T1000 (cell line): ENCODE results near the gene F5.

Source experiments
- DNase-seq: peaks from one replicate; lab custom pipeline; 2025; ENCODE audit warnings: mixed read lengths; lab: John Stamatoyannopoulos, UW

Gene F5

DNA sequence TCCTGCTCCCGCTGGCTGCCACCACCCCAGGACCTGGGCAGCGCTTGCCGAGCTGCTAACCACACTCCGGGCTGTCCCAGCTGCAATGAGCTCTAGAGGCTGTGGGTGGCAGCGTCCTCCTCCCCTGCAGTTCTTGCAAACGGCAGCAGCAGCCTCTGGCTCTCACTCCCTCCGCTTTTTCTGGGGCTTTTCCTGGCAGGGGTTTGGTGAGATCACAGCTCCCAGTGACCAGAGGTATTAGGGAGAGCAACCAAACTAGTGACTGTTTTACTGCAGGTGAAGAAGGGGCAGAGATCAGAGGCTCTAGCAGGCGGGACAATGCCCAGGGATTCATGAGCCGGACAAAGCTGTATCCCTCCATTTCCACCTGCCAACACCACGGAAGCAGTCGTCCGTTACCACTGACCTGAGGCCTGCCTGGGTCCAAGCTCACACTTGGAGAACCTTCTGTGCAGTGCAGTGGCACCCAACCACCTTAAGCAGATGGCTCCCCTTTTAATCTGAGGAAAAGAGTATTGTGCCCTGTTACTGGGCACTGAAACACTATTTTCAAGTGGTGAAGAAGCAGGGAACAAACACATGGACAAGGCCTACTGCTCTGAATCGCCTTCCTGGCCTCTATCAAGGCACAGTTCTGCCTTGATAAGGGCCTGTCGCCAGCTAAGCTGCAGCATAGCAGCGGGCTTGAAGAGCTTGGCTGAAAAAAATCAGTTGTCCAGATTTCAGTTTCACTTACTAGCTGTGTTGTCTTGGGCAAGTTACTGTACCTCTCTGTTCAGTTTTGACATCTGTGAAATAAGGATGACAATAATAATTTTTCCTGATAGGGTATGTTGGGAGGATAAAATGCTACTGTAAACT is at the start of gene F5:
F5 (minus strand) TSS at position 87 of the 861 bp plus-strand sequence. CDS start 95 bp downstream, outside the sequence.
- no peak for DNase-seq

DNA sequence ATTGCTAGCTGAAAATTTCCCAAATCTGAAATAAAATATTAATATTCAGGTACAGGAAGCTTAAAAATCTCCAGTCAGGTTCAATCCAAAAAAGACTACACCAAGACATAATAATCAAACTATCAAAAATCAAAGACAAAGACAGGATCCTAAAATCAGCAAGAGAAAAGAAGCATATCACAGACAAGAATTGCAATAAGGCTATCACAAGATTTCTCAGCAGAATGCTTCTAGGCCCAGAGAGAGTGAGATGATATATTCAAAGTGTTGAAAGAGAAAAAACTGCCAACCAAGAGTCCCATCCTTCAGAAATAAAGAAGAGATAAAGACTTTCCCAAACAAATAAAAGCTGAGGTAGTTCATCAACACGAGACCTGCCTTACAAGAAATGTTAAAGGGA is 48.6 kb upstream of the F5 start:
- DNase-seq: no peak

DNA sequence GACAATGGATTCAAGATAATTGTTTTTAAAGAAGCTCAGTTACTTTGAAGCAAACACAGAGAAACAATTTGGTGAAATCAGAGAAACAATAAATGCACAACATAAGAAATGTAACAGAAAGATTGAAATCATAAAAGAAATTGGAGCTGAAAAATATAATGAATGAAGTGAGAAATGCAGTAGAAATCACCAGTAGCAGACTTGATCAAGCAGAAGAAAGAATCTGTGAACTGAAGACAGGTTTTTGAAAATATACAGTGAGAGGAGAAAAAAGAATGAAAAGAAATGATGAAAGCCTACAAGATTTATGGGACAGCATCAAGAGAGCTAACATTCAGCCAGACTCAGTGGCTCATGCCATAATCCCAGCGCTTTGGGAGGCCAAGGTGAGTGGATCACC is 47.9 kb upstream of the F5 start:
- DNase-seq: no peak

DNA sequence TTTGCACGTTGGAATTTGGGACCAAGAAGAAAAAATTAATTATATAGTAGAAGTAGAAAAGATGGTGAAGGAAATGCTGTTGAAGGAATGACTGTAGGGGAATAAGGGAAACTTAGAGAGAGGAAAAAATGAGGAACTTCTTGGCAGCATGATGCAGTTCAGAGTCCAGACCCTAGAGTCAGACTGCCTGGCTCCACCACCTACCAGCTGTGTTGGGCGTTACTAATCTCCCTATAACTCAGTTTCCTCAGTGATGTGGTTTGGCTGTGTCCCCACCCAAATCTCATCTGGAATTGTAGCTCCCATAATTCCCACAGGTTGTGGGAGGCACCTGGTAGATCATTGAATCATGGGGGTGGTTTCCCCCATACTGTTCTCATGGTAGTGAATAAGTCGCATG is 45.0 kb upstream of the F5 start:
- no peak for DNase-seq

DNA sequence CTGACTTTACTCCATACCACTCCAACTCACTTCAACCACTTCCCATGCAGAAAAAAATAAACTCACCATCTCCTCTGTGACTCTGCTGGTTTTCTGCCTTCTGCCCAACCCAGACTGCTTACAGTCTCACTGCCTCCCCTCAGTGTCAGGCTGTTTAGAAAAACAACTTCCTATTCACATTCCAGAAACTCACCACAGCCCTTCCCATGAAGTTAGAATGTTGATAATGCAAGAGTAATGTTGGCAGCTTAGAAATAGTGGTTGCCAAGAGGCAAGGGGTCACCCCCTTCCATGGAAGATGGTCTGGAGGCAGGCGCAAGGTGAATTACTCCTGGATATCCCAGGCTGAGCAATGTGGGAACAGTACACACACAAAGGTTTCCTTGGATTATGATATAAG is 43.7 kb upstream of the F5 start, which contains the start of gene SELP:
SELP (minus strand) TSS at position 119 of the 400 bp plus-strand sequence; CDS start at position 69, 50 bp downstream.
- no peak for DNase-seq

DNA sequence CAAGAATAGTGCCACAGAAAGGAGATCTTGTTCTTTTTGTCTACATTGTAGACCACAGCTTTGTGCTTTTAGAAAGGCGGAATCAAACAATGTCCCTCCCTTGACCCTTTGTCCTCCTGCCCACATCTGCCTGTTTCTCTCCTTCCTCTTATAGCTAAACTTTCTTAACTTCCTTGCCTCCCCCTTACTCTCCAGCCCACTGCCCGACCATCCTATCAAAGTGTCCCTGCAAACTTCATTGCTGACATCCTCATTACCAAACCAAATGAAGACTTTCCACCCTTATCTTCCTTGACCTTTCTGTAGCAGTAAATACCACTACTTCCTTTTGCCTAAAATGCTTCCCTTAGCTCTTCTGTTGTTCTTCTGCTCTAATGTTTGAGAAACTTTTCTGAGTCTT is 38.6 kb upstream of the F5 start:
- no peak for DNase-seq

DNA sequence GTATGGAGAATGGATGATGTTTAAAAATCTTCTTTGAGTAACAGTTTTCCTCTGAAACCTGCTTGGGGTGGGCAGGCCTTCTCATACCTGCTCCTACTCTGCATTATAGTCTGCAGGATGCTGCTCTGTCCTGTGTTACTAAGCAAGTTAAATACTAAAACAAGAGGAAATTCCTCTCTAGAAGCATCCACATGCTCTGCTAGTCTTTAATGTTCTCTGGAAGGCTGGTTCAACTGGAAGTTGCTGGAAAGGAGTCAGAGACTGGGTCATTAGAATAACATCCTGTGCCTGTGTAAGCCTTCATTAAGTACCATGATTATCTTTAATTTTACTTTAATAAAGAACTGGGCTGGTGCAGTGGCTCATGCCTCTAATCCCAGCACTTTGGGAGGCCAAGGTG is 37.8 kb upstream of the F5 start:
- no peak for DNase-seq

DNA sequence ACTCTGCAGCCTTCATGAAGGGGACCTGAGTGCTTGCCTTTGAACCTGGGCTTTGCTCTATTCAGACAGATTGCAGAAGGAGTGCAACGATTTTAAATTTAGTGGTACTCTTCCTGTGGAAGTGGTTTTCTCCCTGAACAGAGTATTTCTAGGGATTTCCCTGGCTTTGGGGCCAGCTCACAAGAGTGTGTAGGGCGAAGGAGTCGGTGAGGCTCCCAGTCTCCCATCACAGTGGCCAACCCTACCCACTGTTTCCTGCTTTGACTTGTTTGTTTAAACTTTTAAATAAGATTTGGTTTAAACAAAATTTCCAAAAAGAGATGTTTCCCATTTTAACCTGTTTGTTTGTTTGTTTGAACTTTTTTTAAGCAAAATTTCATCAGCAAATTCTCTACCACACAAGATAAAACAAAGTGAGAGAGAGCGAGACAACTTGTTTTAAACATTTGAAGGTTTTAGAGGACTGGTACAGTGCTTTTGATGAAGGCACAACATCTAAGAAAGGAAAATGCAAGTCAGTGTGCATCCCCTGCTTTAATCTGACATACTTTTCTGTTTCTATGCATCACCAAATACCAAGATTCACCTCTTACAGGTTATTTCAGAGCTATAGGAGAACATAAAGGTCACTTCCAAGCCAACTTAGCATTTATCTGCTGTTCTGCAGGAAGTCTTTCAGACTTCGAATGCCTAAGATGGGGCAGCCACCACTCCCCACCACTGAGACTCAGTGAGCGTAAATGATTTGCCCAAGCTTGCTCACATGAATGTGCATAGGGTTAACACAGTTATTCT is 37.0 kb upstream of the F5 start:
- no peak for DNase-seq

DNA sequence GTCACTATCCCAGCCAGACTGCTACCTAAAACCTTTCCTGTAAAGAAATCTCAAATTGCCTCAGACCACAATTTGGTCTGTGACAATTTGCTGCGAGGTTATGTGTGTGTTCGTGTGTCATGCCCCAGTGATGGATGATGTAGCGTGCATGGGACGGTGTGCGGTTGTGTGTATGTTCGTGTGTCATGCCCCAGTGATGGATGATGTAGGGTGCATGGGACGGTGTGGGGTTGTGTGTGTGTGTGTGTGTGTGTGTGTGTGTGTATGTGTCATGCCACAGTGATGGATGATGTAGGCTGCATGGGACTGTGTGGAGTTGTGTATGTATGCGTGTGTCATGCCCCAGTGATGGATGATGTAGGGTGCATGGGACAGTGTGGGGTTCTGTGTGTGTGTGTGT is 34.3 kb upstream of the F5 start:
- no peak for DNase-seq

DNA sequence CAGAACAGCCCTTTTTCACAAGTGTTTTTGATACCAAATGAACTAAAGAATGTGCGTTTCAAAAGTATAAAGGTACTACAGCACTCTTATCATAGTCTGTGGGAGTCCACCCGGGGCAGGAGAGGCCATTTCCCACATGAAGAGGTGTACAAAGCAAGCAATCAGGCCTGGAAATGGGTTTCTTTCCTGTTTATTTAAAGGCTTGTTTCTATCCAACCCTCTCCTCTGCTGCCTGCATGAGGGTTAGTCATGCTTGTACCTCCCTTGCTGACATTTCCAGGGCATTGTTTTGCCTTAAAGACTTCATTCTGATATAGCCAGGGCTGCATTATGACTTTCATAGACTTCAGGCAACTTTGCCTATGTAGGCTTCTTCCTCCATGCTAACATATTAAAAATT is 32.1 kb upstream of the F5 start:
- no peak for DNase-seq

DNA sequence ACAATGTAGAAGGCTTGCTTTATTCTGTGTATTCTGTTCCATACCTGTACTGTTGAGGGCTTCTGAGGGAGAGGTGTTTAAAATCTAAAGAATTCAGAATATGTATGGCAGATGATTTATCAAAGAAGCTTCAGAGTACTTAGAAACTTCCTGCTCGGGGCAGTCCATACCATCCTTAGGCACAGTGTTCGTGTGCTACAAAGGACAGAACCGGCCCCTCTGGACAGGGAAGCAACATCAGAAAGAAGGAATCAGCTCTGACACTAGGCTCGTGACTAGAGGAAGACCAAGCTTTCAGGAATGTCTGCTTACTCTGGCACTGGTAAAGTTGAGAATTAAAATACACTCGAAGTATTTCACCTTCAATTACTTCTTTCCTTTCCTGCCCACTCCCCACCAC is 29.5 kb upstream of the F5 start:
- no peak for DNase-seq

DNA sequence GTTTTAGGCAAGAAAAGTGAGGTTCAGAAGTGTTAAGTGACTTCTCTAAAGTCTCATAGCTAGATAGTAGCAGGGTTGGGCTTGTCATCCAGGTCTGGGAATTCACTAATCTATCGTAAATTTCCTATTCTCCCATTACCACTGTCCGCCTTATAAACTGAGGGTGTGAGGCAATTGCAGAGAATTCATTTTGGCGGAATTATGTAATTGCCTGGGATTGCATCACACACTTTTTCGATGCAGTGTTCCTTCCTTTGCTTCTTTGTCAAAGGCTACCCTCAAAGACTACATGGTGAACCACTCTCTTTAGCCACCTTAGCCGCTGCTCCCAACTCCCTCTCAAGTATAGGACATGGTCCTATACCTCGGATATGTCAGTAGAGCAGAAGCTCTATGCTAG is 24.6 kb upstream of the F5 start:
- no peak for DNase-seq

DNA sequence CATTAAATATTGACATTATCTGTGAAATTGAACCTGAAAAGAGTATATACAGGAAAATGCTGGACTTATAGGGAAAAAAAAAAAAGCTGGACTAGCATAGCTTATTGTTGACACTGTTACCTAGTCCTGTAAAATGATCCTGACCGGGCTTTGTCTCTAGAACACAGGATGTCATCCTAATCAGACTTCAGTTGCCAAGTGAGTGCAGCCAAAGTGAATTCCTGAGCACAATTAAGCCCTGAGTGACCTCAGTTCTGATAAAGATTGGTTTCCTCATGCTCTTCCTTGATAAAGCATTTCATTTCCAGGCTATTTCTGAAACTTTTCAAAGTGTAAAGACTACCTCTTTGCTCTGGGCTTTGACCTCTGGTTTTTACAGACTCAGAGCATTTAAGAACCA is 23.8 kb upstream of the F5 start:
- no peak for DNase-seq

DNA sequence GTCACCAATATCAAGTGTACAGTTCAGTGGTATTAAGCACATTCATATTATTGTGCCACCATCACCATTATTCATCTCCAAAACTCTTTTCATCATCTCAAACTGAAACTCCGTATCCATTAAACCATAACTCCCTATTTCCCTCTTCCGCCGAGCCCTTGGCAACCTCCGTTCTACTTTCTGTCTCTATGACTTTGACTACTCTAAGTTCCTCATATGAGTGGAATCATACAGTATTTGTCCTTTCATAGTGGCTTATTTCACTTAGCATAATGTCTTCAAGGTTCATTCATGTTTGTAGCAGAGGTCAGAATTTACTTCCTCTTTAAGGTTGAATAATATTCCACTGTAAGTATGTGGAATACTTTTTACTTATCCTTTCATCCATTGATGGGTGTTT is 21.9 kb upstream of the F5 start:
- no peak for DNase-seq

DNA sequence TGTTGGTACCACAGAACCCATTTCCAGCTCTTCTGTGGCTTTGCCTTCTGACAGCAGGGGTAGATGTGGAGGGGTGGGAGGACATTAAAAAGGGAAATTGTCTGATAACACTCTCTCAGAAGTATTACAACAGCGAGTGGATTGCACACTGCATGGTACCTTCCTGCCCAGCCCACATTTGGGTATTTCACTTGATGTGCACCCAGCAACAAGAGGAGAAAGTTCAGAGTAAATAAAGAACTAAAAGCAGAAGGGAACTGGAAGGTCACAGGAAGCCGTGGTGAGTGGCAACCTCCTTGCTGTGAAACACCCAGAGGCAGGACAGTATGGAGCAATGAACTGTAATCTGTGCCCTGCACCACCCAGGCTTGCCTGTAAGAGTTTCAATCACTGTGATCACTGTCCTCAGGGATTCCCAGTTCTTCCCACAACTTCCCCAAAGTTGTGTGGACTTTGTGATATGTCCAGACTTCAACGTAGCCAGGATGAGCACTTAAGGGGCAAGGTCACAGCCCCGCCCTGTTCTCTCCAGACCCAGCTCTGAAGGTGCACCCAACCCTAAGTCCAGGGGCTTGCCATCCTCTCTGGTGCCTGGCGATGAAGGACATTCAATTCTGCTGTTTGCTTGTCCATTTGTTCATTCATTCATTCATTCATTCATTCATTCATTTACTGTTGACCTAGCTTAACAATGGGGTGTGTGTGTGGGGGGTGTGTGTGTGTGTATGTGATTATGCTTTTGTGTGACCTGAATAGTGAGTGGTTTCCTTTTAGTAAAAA is 18.7 kb upstream of the F5 start:
- no peak for DNase-seq

DNA sequence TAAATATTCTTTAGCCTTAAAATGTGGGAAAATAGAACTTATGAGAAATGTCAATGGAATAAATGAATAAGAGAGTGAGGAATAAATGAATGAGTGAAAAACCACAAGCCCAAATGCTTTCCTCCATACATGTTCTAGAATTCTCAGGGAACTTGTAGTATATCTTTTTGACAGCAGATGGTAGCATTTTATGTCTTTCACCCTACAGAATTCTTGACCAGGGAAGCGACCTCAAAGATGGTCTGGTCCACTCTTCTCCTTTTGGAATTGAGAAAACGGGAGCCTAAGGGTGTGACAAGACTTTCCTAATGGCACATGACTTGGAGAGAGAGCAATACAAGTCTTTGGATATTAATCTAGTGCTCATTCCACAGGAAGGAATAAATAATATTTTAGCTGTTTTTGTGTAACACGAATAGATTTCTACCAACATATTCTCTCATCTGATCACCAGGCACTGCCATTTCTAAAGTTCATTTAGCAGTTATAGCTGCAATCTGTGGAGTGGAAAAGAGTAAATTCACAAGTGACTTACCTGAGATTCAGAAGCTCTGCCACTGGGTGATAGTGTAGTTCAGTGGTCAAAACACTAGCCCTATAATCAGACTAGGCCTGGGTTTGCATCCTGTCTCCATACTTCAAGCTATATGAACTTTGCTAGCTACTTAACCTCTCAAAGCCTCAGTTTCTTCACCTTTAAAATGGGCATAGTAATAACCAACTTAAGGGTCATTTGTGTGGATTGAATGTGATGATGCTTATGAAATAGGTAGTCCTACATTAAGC is 15.0 kb upstream of the F5 start:
- DNase-seq: no peak

DNA sequence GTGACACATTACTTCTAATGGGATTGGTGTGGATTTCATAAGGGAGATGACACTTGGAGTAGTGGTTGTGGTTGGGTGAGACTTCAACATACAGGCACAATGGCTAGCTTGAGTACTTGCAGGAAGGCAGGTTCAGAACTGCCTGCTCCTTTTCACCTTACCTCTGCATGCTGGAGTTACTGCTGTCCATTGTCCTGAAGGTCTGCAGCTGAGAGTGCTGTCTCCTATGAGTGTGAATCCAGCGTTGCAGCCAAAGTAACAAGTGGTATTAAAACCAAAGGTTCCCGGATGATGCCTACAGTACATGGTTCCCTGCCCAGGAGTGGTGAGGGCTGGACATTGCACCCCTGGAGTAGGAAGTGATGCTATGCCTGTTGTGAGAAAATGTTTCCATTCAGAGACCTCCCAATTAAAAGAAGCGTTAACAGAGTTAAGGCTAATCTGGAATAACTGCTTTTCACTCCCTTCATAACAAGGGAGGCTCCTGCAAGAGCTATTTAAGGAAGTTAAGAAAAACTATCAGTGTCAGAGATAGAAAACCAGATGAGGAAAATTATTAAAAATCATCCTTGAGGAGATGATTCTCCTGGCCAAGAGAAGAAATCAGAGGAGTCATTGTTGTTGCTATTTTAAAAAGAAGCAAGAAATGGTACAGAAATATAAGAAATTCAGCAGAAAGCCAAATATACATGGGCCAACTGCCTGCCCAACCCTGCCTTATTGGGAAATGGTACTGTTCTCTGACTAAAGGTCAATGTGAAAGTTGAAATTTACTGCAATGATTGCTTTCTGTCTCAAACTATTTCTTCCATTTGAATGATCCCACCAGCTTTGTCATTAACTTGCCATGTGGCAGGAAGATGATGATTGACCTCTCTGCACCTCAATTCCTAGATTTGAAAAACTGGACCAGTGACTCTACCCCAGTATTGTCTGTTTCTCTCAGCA is 9.8 kb upstream of the F5 start:
- no peak for DNase-seq

DNA sequence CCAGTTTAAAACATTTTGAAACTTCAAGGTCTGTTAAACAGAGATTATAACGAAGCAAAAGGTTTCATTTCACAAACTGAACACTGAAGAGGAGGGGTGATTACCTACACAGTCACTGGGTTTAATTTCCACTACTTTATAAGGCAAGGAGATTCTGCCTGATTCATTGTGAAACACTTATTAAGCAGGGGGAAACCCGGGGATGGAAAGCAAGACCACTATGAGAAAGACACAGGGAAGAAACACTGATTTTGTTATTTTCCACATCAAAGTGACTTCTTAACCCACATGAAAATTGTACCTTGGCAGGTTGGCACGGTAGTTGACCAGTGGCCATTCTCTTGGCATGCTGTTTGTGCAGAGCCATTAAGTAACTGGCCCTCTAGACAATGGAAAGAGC is 8.1 kb upstream of the F5 start:
- no peak for DNase-seq

DNA sequence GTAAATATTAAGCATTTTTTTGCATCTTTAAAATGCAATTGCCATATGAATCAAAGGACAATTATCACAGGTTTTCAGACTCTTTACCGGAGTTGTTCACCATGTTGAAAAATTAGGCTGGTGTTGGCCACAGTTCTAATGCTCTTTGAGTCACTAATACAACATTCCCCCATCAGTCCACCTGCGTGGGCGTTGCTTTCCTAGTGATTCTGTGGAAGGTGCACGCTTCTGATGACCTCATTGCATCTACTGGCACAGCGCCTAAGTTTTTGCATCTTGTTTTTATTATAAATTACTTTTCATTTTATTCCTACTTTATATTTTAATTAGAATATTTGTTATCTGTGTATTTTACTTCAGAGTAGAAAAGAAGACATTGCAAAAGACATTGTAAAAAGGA is 4.7 kb upstream of the F5 start:
- DNase-seq: no peak

DNA sequence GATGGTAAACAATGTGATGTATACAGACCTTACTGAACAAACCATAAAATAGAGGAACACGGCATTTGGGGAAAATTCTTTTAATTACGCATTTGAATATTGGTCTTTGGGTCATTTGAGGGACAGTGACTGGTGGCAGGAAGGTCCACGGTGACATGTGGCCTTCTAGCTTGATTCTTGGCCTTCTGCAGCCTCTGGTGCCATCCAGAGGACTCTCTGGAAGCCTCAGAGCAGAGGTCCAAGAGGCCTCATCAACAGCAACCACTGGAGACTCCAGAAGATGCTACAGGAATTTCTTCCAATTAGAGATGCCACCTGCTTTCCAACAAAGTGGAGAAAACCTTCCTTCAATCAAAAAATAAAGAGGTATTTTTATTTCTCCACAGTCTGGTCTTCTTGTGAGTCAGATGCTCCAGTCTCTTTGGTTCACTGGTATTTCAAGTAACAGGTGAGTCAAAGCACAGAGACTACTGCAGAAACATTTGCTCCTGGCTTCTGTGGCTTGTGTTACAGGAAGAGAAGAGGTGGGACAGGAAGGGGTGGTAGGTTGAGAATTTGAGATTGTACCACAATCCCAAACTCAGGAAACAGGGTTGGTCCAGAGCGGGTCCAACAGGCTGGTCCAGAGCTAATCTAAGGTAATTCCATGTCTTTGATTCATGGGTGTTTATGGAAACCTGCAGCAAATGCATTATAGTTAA is 2.7 kb upstream of the F5 start:
- DNase-seq: no peak
